GM12892 (cell line): ENCODE data around the gene GXYLT2.

ENCODE experiments used
- DNase-seq: peaks from one replicate; pipeline ENCODE4 v3.0.0; 2011; ENCODE audit not compliant: insufficient read length
- FAIRE-seq: peaks from 2 replicates; lab custom pipeline; 2011; peaks lifted over from hg19 to GRCh38; lab: Jason Lieb, UNC
- POLR2A ChIP-seq: IDR thresholded peaks from 2 replicates; pipeline ENCODE4 v1.6.1; 2011; ENCODE audit warnings: low read depth, low read length, control low read depth
- POLR2AphosphoS5 ChIP-seq: IDR thresholded peaks from 2 replicates; pipeline ENCODE4 v1.6.1; 2011; ENCODE audit warnings: low read depth, low read length, control low read depth
- TAF1 ChIP-seq: IDR thresholded peaks from 2 replicates; pipeline ENCODE4 v1.6.1; 2011; ENCODE audit warnings: low read depth, mild to moderate bottlenecking, control low read depth, low read length, borderline replicate concordance

The GXYLT2 gene

GRCh38 chr3:72887343-72887704, 522 bp upstream of the GXYLT2 start:
- DNase-seq (no peak), FAIRE-seq (peak; percentile 56)
- TF ChIP-seq POLR2AphosphoS5 = no peak
- TF ChIP-seq POLR2A = no peak
- TF ChIP-seq TAF1 = no peak

GRCh38 chr3:72888546-72889309, 882 bp downstream of the GXYLT2 start:
- DNase-seq (no peak), FAIRE-seq (no peak)
- TF ChIP-seq POLR2A = no peak
- no peak for TF ChIP-seq POLR2AphosphoS5
- TF ChIP-seq TAF1 = no peak

GRCh38 chr3:72889310-72890165, 1.7 kb downstream of the GXYLT2 start:
- TF ChIP-seq POLR2AphosphoS5 (no peak), TAF1 (no peak), POLR2A (no peak)
- DNase-seq (no peak), FAIRE-seq (no peak)

GRCh38 chr3:72890166-72890925, 2.5 kb downstream of the GXYLT2 start:
- no peak for TF ChIP-seq TAF1
- TF ChIP-seq POLR2AphosphoS5 = no peak
- TF ChIP-seq POLR2A = no peak
- no peak for FAIRE-seq
- no peak for DNase-seq

DNA sequence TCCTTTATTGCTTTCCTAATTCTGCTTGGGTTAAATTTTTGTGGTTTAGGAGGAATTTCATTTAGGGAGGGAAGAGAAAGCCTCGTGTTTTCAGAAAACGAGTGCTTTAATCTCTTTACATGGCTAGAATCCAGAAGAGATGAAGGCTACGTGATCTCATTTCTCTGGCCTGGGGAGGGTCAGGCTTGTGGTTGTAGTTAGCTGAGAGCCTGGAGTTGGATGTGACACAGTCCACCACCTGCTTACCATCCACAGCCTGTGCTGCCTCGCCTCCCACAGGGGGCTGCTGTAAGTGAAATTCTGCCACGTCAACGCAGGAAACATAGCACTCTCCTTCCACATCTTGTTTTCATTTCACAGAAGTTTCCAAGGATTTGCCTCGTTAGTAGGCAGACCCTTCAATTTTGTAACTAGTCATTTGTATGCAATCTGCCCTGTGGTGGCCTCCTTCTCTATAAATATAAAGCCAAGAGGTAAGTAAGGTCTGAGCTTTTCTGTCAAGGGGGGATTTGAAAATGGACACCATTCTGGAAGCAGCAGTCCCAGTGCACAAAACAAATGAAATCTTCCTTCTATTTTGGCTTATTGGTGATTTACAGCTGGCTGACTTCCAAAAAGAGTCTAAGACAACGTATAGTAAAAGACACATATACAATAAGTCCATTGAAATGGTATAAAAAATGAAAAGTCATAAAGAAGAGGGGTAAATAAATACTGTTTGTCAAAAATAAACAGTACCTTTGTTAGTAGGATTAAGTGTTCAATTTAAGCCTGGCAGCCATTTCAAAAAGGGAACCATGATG, 3.4 kb downstream of the GXYLT2 start:
- no peak for TF ChIP-seq TAF1
- no peak for TF ChIP-seq POLR2A
- no peak for TF ChIP-seq POLR2AphosphoS5
- no peak for DNase-seq
- FAIRE-seq = no peak

- TF ChIP-seq POLR2A (no peak), POLR2AphosphoS5 (no peak), TAF1 (no peak)
- DNase-seq (no peak), FAIRE-seq (no peak)
Observed at GRCh38 chr3:72892081-72892775, 4.4 kb downstream of the GXYLT2 start.

GRCh38 chr3:72892870-72893269, 5.0 kb downstream of the GXYLT2 start:
- FAIRE-seq (no peak), DNase-seq (no peak)
- TF ChIP-seq POLR2A (no peak), TAF1 (no peak), POLR2AphosphoS5 (no peak)

DNA sequence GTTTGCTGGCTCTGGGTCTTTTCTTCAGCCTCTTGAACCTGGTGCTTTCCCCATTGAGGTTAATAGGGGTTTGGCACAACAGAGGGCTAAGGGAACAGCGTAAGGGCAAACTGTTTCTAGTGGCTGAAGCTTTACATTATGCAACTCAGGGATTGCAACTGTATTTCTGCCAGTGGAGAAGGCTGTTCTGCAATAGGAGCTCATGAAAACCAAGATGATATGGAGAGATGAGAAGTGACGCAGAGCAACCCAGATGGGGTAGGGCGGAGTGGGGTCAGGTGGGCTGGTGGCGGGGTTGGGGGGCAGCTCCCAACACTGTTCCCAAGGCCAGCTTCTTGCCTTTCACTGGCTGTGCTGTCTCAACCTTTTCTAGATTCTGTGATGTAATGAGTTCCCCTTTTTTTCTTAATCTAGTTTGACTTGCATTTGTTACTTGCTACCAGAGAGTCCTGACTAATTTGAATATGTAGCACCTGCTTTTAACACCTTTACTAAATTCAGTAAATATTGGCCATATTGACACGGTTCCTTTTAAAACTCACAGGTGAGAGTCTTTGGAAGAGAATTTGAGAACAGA, 7.2 kb downstream of the GXYLT2 start:
- FAIRE-seq = no peak
- TF ChIP-seq TAF1 (no peak), POLR2A (no peak), POLR2AphosphoS5 (no peak)
- DNase-seq = no peak

DNA sequence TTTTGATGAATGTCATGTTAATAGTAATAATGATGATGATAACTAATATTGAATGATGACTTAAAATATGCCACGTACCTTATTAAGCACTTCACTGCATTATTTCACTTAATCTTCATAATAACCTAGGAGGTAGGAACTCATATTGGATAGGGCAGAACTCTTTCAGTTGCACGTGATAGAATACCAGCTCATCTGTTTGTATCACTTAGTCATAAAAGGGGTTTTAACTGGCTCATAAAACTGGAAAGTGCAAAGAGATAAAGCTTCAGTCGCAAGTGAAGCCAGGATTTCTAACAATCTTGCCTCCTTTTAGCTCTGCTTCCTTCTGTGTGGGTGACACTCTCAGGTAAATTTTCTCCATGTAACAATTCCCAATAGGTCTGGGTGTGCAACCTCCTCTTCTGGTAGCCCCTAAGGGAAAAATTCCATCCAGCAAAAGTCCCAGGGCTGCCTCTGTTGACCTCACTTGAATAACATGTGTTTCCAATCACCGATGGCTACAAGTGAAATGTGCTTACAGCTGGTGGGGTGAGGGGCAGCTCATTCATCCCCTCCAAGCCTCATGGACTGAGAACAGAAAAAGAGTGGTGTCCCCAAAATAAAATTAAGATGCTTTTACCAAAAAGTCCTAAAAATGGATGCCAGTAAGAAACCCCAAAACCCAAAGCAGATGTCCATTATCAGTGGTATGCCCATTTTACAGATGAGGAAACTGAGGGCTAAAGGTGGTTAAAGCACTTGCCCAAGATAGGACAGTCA, 9.3 kb downstream of the GXYLT2 start:
- DNase-seq (no peak), FAIRE-seq (no peak)
- TF ChIP-seq TAF1 (no peak), POLR2AphosphoS5 (no peak), POLR2A (no peak)
